Measurements from ENCODE around the gene SLC35F3.
A peak's percentile ranks its signal among the peaks of the same experiment; 100 is the strongest.

GRCh38 chr1:234212764-234213657, 308.5 kb downstream of the SLC35F3 start:
- TF ChIP-seq CTCF (IDR thresholded peaks at IDR 0.05) = peak in 3 of 4 donors; percentile 38 to 50 (median 47)
- TF ChIP-seq POLR2A (IDR thresholded peaks at IDR 0.05) = no peak

Measured in right lobe of liver (tissue), 4 donors.